CD4-positive, alpha-beta T cell treated with Interleukin-15 for 1 hour (primary cell): ENCODE measurements around the gene RCE1.
"Not testable (repeated sequence)": the region's sequence is repeated elsewhere in the genome, so short reads cannot be mapped to it uniquely, and the experiment has no call there.

ENCODE experiments used
- DNase-seq: peaks from one replicate; pipeline ENCODE4 v3.0.0-alpha.2; 2020

RCE1 gene, protein sequence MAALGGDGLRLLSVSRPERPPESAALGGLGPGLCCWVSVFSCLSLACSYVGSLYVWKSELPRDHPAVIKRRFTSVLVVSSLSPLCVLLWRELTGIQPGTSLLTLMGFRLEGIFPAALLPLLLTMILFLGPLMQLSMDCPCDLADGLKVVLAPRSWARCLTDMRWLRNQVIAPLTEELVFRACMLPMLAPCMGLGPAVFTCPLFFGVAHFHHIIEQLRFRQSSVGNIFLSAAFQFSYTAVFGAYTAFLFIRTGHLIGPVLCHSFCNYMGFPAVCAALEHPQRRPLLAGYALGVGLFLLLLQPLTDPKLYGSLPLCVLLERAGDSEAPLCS

GRCh38 chr11:66842896-66843775 is at the start of gene RCE1:
TSS of gene RCE1 (plus strand) at chr11:66843441. CDS start at chr11:66843456, 15 bp downstream.
- peak; percentile 91 for DNase-seq

DNA sequence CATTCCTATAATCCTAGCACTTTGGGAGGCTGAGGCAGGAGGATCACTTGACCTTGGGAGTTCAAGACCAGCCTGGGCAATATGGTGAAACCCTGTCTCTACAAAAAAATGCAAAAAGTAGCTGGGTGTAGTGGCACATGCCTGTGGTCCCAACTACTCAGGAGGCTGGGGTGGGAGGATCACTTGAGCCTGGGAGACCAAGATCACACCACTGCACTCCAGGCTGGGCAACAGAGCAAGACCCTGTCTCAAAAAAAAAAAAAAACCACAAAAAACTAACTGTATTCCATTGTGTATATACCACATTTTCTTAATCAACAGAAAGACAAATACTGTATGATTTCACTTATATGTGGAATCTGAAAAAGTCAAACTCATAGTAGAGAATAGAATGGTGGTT is 43.4 kb upstream of the RCE1 start:
- DNase-seq = not testable (repeated sequence)

DNA sequence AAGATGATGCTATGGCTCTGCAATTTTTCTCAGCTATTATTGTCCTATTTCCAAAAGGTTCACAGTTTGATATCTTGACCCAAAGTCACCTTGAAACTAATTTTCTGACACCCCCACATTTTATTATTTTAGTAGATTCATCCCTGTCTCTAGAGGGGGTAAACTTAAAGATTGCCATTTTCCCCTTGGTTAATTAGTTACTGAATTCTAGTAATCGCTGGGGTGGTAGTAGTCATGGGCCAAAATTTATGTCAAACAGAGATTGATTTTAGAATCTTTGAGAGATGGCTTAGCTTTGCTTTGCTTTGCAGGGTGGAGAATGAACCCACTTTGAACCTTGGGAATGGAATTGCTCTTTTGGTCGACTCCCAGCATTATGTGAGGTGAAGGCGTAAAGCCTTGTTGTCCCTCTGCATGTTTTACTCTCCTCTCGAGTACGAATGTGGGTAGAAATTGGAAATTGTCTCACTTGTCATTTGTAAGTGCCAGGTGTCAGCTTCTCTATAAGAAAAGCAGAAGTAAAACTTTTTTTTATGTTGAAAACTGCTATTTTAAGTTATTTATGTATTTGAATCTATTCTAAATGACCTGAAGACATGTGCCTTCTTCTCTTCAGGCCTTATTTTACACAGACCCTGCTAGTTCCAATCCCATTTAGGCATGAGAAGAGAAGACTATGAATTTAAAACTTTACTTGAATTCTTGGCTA is 42.4 kb upstream of the RCE1 start:
- no peak for DNase-seq

DNA sequence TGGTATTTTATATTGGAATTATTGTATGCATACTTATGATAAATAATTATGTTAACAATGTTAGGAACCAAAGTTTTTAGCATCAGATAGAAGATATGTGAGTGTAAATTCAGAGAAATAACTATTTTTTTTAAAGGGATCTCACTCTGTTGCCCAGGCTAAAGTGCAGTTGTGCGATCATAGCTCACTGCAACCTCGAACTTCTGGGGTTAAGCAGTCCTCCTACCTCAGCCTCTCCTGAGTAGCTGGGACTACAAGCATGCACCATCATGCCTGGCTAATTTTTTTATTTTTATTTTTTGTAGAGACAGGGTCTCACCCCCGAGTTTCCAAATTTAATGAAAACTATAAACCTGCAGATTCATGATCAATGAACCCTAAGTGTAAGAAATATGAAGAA is 33.6 kb upstream of the RCE1 start:
- no peak for DNase-seq

GRCh38 chr11:66810576-66811185 is 32.6 kb upstream of the RCE1 start:
- no peak for DNase-seq

DNA sequence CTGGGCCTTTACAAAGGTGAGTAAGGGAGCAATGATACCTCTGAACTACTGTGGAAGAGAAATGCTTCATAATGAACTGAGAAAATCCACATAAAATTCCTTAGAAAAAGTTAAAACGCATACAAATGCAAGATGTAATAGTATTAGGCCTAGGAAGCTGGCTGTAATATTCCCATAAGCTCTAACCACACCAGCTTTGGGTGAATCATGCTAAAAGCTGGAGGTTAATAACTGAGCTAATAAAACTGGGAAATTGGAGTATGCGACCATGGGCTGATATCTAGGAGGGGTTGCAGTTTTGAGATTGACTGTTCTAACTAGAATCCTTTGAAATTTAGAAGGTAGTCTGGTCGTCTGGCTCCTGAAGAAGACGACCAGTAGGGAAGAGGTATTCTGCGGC is 28.6 kb upstream of the RCE1 start:
- DNase-seq = no peak

GRCh38 chr11:66815646-66816045 is 27.6 kb upstream of the RCE1 start:
- DNase-seq = no peak

DNA sequence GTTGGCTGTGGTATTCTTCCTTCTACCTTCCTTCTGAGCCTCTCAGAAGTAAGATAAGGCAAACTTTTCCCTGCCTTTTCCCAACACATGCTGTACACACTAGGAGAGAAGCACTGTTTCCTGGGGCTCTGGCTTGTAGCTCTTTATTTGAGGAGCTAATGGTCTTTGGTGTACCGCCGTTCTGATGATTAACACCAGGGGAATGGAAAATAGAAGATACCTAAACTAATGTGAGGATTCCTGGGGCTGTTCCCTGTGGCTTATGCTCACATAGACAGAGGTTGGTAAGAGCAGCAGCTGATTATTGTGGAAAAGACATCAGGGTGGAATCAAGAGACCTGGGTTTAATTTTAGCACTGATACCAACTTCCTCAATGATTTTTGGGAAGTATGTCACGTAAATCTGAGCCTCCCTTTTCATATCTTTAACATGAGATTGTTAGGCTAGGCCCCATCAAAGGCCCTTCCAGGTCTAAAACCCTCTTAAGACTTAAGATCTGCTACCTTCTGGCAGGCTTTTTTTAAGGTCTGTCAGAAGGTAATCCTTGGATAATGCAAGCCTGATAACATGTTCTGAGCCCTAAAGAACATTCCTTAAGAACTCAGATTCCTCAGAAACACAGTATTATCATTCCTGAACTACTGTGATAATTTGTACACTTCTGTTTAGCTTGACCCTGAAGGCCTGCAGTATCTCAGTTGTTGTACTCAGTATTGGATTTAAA is 24.8 kb upstream of the RCE1 start:
- DNase-seq = no peak

- DNase-seq = no peak
Observed at GRCh38 chr11:66820381-66820780, 22.9 kb upstream of the RCE1 start.

DNA sequence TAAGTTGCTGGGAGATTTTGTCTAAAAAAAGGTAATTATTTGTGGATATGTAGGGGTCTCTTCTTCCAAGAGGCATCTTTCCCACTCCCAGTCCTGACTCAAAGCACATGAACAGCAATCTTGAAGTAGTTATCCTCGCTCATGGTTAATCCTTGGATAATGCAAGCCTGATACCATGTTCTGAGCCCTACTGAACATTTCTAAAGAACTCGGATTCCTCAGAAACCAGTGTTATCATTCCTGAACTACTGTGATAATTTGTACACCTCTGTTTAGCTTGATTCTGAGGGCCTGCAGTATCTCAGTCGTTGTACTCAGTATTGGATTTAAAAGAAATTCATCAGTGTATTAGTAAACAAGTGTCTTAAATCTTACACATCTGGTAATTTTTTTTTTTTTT is 22.3 kb upstream of the RCE1 start:
- DNase-seq = no peak

DNA sequence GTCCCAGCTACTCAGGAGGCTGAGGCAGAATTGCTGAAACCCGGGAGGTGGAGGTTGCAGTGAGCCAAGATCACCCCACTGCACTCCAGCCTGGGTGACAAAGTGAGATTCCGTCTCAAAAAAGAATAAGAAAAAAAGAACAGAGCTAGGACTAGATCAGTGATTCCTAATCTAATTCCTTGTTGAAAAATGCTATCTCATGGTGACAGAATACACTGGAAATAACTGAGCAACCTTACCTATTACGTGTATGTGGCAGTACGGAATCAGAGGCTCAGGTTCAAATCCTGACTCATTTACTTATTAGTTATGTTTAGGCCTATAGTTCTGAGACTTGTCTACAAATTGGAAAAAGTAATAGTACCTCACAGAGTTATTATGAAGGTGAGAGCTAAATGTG is 19.5 kb upstream of the RCE1 start:
- no peak for DNase-seq

GRCh38 chr11:66824573-66824972 is 18.7 kb upstream of the RCE1 start:
- not testable (repeated sequence) for DNase-seq

DNA sequence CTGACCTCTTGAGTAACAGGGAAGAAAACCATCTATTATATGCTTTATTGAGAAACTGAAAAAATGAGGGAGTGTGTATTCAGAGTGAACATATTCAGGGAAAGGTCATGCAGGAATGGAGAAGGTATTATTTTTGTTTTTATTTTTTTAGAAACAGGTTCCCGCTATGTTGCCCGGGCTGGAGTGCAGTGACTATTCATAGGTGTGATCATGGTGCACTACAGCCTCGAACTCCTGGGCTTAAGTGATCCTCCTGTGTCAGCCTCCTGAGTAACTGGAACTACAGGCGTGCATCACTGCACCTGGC is 8.7 kb upstream of the RCE1 start:
- no peak for DNase-seq

- DNase-seq = no peak
Observed at GRCh38 chr11:66834943-66835342, 8.3 kb upstream of the RCE1 start.

DNA sequence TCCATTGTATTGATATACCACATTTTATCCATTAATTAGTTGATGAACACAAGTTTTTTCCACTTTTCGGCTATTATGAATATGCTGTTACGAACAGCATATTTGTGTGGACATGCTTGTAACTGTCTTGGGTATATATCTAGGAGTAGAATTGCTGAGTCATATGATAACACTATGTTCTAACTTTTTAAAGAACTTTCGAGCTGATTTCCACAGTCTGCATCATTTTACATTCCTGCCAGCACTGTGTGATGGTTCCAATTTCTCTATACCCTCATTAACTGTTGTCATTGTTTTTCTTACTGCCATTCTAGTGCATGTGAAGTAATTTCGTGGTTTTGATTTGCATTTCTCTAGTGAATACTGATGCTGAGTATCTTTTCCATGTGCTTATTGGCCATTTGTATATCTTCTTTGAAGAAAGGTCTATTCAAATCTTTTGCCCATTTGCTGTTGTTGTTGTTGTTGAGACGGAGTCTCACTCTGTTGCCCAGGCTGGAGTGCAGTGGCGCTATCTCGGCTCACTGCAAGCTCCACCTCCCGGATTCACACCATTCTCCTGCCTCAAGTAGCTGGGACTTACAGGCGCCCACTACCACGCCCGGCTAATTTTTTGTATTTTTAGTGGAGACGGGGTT is 7.4 kb upstream of the RCE1 start:
- no peak for DNase-seq

DNA sequence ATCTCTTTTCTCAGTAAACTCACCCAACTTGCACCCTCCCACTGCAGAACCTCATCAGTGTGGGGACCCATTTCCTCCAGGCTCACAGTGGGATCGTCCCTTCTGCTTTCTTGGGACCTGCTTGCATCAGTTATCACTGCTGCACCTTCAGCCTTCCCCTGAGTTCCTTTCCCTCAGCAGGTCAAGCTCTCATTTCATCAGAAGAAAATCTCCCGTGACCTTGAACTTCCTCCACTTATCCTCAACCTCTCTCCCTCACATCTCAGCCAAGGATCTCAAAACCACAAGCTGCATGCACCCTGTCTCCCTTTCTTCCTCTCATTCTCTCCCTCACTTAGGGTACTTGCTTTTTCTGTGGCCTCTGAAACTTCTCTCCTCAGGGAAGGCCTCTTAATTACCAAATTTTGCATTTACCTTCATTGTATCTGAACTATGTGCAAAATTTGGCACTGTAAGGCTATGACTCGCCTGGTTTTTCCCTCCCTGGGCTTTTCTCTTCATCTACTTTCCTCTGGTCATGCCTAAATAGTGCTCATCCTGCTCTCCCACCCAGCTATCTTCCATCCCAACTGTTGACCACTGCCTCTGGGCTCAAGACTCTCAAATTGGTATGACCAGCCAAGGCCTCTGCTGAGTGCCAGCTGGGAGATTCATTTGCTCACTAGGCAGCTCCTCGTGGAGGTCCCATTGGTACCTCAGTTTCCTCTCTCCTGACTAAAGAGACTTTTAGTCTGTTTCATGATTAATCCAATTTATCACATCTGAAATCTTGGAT is 2.7 kb upstream of the RCE1 start:
- no peak for DNase-seq

- DNase-seq = no peak
Observed at GRCh38 chr11:66841861-66842260, 1.4 kb upstream of the RCE1 start.

- no peak for DNase-seq
Observed at GRCh38 chr11:66842501-66842895, 743 bp upstream of the RCE1 start.

- DNase-seq = no peak
Observed at GRCh38 chr11:66843776-66844495, 695 bp downstream of the RCE1 start.

GRCh38 chr11:66844496-66845142 is 1.4 kb downstream of the RCE1 start:
- no peak for DNase-seq
